ENCODE measurements around the gene PMIS2. TPM values are rescaled to one million over a fixed set of nuclear protein-coding genes. Genes with fewer than 3 reads are reported as not detected.

PMIS2 gene
- total and polyA plus RNA-seq, 3 donors from 2014 or later = 0.74 to 2.0 TPM; not detected in 1

DNA sequence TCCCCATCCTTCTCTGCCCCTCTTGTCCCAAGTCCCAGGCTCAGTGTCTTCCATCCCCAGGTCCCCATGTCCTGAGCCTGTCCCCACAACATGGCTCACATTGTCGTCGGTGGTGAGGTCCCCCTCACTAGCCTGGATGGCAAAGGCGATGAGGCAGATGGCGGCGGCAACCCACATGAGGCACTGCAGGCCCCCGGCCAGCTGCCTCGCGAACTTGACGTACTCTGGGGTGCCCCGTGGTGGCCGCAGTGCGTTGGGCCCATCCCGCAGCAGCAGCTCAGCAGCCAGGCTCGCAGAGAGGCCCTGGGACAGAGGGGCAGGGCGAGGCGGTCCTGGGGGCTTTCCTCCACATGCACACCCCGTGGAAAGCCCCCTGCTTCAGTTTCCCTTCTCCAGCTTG, 23.6 kb upstream of the PMIS2 start:
- 71 to 72% methylated on average over 6 to 17 of the region's 17 CpGs for WGBS, 2 donors
- intact Hi-C loops (cut with DNase I; ENCODE audit: low total_unique reads) = no loop called here

GRCh38 chr19:35562776-35563175, 23.2 kb upstream of the PMIS2 start:
- Histone ChIP-seq H3K4me3 (no peak overlapping the region), H3K27me3 (no peaks in the 10 kb centered on the region), H3K4me1 (no peaks in the 10 kb centered on the region), H3K27ac (no peak overlapping the region), H3K36me3 (ENCODE audit: low read depth, missing control alignments) (no peaks in the 10 kb centered on the region), H3K9me3 (no peaks in the 10 kb centered on the region)
- no peak for TF ChIP-seq POLR2A (IDR thresholded peaks at IDR 0.05)
- no peak for TF ChIP-seq CTCF (IDR thresholded peaks at IDR 0.05)
- no peak for DNase-seq
- WGBS, 2 donors = 71 to 75% methylated on average over 2 of the region's 2 CpGs
- intact Hi-C loops (cut with DNase I; ENCODE audit: low total_unique reads) = no loop called here

More for the DNA sequence above, 23.6 kb upstream of the PMIS2 start:
- Histone ChIP-seq H3K27me3 (no peaks in the 10 kb centered on the region), H3K36me3 (ENCODE audit: low read depth, missing control alignments) (no peaks in the 10 kb centered on the region), H3K27ac (no peak overlapping the region), H3K4me3 (no peak overlapping the region), H3K9me3 (no peaks in the 10 kb centered on the region), H3K4me1 (no peaks in the 10 kb centered on the region)
- no peak for DNase-seq
- TF ChIP-seq CTCF (IDR thresholded peaks at IDR 0.05) (no peak), POLR2A (IDR thresholded peaks at IDR 0.05) (no peak)

DNA sequence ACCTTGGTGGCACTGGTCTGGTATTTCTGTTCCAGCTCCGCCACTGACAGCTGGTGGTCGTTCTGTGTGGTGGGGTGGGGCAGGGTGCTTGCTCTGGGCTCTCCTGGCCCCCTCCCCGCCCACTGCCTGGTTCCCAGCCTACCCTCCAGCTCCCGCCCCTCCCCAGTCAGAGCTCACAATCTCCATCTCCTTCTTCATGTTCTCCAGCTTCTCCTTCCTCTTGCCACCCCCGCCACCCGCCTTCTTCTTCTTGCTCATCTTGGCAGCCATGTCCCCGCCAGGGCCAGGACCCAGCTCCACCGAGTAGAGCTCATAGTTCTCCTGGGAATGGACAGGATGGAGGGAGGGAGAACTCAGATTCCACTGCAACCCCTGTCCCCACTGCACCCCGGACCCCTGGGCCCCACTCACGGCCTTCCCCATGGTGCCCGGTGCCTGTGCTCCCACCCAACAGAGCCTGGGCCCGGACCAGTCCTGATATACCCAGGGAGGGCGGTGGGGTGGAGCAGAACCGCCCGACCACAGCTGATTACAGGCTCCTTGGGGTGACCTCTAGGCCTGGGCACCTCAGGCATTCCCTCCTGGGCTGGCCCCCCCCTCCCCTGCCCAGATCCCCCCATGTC, 22.7 kb upstream of the PMIS2 start, which contains the start of gene ATP4A:
Gene ATP4A (minus strand): TSS at position 452 of the 623 bp plus-strand sequence. CDS start 29 bp downstream, at position 423.
- Histone ChIP-seq H3K27ac (no peak within 1 kb of the TSS), H3K4me3 (no peak within 1 kb of the TSS), H3K9me3 (no peaks in the 10 kb centered on the region), H3K36me3 (ENCODE audit: low read depth, missing control alignments) (no peaks in the 10 kb centered on the region), H3K27me3 (no peaks in the 10 kb centered on the region), H3K4me1 (no peaks in the 10 kb centered on the region)
- WGBS, 2 donors = 75 to 83% methylated on average over 12 to 15 of the region's 15 CpGs
- intact Hi-C loops (cut with DNase I; ENCODE audit: low total_unique reads) = no loop called here
- DNase-seq = no peak
- TF ChIP-seq POLR2A (IDR thresholded peaks at IDR 0.05) = no peak
- no peak for TF ChIP-seq CTCF (IDR thresholded peaks at IDR 0.05)

GRCh38 chr19:35565016-35565856, 20.7 kb upstream of the PMIS2 start:
- intact Hi-C loops (cut with DNase I; ENCODE audit: low total_unique reads) = no loop called here
- H3K36me3 ChIP-seq (ENCODE audit: low read depth, missing control alignments) = no peaks in the 10 kb centered on the region
- no peak for TF ChIP-seq CTCF (IDR thresholded peaks at IDR 0.05)
- TF ChIP-seq POLR2A (IDR thresholded peaks at IDR 0.05) = no peak
- no peak overlapping the region for H3K27ac ChIP-seq
- WGBS, 2 donors = 69 to 80% methylated on average over 9 to 12 of the region's 12 CpGs
- DNase-seq = no peak
- no peak overlapping the region for H3K4me3 ChIP-seq
- H3K27me3 ChIP-seq = no peaks in the 10 kb centered on the region
- H3K9me3 ChIP-seq = no peaks in the 10 kb centered on the region
- peaks cover 6% of the 10 kb centered on the region for H3K4me1 ChIP-seq
